Measurements from ENCODE around the gene CDC73. TPM values are rescaled to one million over a fixed set of nuclear protein-coding genes. Genes with fewer than 3 reads are reported as not detected.

CDC73 gene
- total and polyA plus RNA-seq, 9 of the 15 experiments (the other 6 are each of a cell fraction or from before 2014, with no cell fraction given): 19.0 to 61.7 (median 30.1) TPM

GRCh38 chr1:193199940-193200339 lies 78.1 kb downstream of the CDC73 start:
- no peak overlapping the region for H3K4me3 ChIP-seq
- no peaks in the 10 kb centered on the region for H3K4me1 ChIP-seq (replicated peaks in 1 of 2; ENCODE audit: control insufficient read depth in 2 of 2, insufficient read depth in 2 of 2, low read length in 2 of 2)
- POLR2A ChIA-PET: interaction anchor here (0.8 to 1.8 kb wide), 2 partner anchors 10 to 18 kb away, joined by 3 to 6 read pairs; no protein-coding TSS in a partner anchor
- no peak overlapping the region for H3K27ac ChIP-seq (ENCODE audit: extremely low read depth, low read depth, low read length)
- no peaks in the 10 kb centered on the region for H3K27me3 ChIP-seq (ENCODE audit: control insufficient read depth in 2 of 2, insufficient read depth in 2 of 2, low read length in 2 of 2)
- peak; percentile 49; the same call in 2 of the 3 replicates for ATAC-seq
- H2AFZ ChIP-seq (ENCODE audit: low read depth, low read length): no peak overlapping the region
- peaks cover 31% of the 10 kb centered on the region for H3K79me2 ChIP-seq (ENCODE audit: control insufficient read depth, insufficient read depth, low read length)
- WGBS (ENCODE audit: insufficient coverage, low coverage, missing lambda C conversion rate): 98% methylated on average over 3 of the region's 4 CpGs
- intact Hi-C loops (cut with micrococcal nuclease): no loop called here
- H3K9me1 ChIP-seq (ENCODE audit: control insufficient read depth, insufficient read depth, low read length): no peaks in the 10 kb centered on the region
- BruUV-seq (replicated peaks): no TSS peak
- FAIRE-seq: no peak
- H3K36me3 ChIP-seq (ENCODE audit: control insufficient read depth, insufficient read depth, low read length): peaks cover 10% of the 10 kb centered on the region; the same call in 1 of the 3 replicates
- H4K20me1 ChIP-seq (replicated peaks; ENCODE audit: control insufficient read depth, insufficient read depth, low read length): no peaks in the 10 kb centered on the region
- TF ChIP-seq NEUROD1 (IDR thresholded peaks at IDR 0.05; ENCODE audit: borderline replicate concordance, low read depth, low read length, partially characterized antibody) (no peak), ZNF212 (CRISPR knock-in tag; IDR thresholded peaks at IDR 0.05) (no peak), HDGF (IDR thresholded peaks at IDR 0.05) (no peak), SRSF1 (IDR thresholded peaks at IDR 0.05; ENCODE audit: low read depth, low read length) (no peak)
- in situ Hi-C loops (cut with MboI): no loop called here
- H3K4me2 ChIP-seq (ENCODE audit: insufficient read depth, low read length): no peak overlapping the region
- CTCF ChIA-PET (ENCODE audit: low intra/inter-chr PET ratio): no interaction called here
- no peak for DNase-seq (ENCODE audit: extremely low read depth in 1 of 4, low spot score in 3 of 4)
- no peaks in the 10 kb centered on the region for H3K9me3 ChIP-seq (replicated peaks; ENCODE audit: control insufficient read depth, insufficient read depth, low read depth, low read length)
- H3K9ac ChIP-seq (ENCODE audit: insufficient read depth in 1 of 2, low read depth in 2 of 2, low read length in 2 of 2): no peak overlapping the region

DNA sequence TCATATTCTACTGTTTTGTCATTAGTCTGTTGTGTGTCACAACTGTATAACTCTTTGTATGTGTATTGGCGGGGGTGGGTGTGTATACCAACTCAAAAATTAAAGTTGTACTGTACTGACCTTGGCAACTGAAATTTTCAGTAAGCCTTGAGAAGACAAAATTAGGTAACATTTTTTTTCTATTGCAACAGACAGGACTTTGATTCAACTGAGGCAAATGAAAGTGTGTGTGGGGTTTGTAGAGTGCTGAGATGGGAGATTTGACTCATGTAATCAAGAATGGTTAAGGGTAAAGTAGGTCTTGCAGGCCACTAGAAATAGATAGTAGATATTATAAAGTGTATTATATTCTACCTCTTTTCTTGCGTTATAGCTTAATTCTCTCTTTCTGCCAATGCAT lies 79.2 kb downstream of the CDC73 start:
- Histone ChIP-seq H3K4me1 (replicated peaks in 1 of 2; ENCODE audit: control insufficient read depth in 2 of 2, insufficient read depth in 2 of 2, low read length in 2 of 2) (no peaks in the 10 kb centered on the region), H3K9me3 (replicated peaks; ENCODE audit: control insufficient read depth, insufficient read depth, low read depth, low read length) (no peaks in the 10 kb centered on the region), H3K27ac (ENCODE audit: extremely low read depth, low read depth, low read length) (no peak overlapping the region), H3K4me3 (no peak overlapping the region), H4K20me1 (replicated peaks; ENCODE audit: control insufficient read depth, insufficient read depth, low read length) (no peaks in the 10 kb centered on the region), H3K36me3 (ENCODE audit: control insufficient read depth, insufficient read depth, low read length) (peaks cover 17% of the 10 kb centered on the region; the same call in 2 of the 3 replicates), H3K9ac (ENCODE audit: insufficient read depth in 1 of 2, low read depth in 2 of 2, low read length in 2 of 2) (no peak overlapping the region), H3K27me3 (ENCODE audit: control insufficient read depth in 2 of 2, insufficient read depth in 2 of 2, low read length in 2 of 2) (no peaks in the 10 kb centered on the region), H2AFZ (ENCODE audit: low read depth, low read length) (no peak overlapping the region), H3K79me2 (ENCODE audit: control insufficient read depth, insufficient read depth, low read length) (peaks cover 21% of the 10 kb centered on the region), H3K4me2 (ENCODE audit: insufficient read depth, low read length) (no peak overlapping the region), H3K9me1 (ENCODE audit: control insufficient read depth, insufficient read depth, low read length) (no peaks in the 10 kb centered on the region)
- in situ Hi-C loops (cut with MboI) (no loop called here), intact Hi-C loops (cut with micrococcal nuclease) (no loop called here)
- BruUV-seq (replicated peaks): no TSS peak
- ATAC-seq: peak; percentile 32; the same call in 2 of the 3 replicates
- POLR2A ChIA-PET: interaction anchor here (1.0 to 1.8 kb wide), 2 partner anchors 11 to 15 kb away, joined by 3 to 6 read pairs; no protein-coding TSS in a partner anchor
- DNase-seq (ENCODE audit: extremely low read depth in 1 of 4, low spot score in 3 of 4): no peak
- FAIRE-seq: no peak
- 87% methylated on average over 2 of the region's 2 CpGs for WGBS (ENCODE audit: insufficient coverage, low coverage, missing lambda C conversion rate)
- CTCF ChIA-PET (ENCODE audit: low intra/inter-chr PET ratio): no interaction called here
- no peak for TF ChIP-seq ZNF780A (CRISPR knock-in tag; IDR thresholded peaks at IDR 0.05)
- no peak for TF ChIP-seq RBM39 (optimal IDR thresholded peaks at IDR 0.05; ENCODE audit: low read depth, low read length)
- no peak for TF ChIP-seq MYNN (IDR thresholded peaks at IDR 0.05)
- no peak for TF ChIP-seq MYNN (CRISPR knock-in tag; IDR thresholded peaks at IDR 0.05)
- no peak for TF ChIP-seq TAF9B (IDR thresholded peaks at IDR 0.05; ENCODE audit: partially characterized antibody)
- TF ChIP-seq EP300 (IDR thresholded peaks at IDR 0.05; ENCODE audit: low read length): no peak
- TF ChIP-seq CBFA2T3 (IDR thresholded peaks at IDR 0.05): no peak
- no peak for TF ChIP-seq SIRT6 (IDR thresholded peaks at IDR 0.05; ENCODE audit: low read depth, low read length)
